K562 (cell line): ENCODE results near the gene ARHGAP10.

ENCODE experiments used
- ETV6 ChIP-seq, 3 experiments: fragments of 150-350 bp in 1 of 3; sonication (generic) in 1 of 3; formaldehyde crosslinking in 1 of 3; IDR thresholded peaks; 2 replicates each; pipeline versions ENCODE4 v1.6.1 to v1.8.0; 2014 to 2022; ENCODE audit warnings: borderline replicate concordance in 2 of 3, low read depth in 2 of 3, antibody characterized with exemption in 1 of 3, low read length in 1 of 3, mild to moderate bottlenecking in 1 of 3, missing genetic modification reagents in 1 of 3
- HNRNPUL1 ChIP-seq: fragments of 200-400 bp; formaldehyde crosslinking; IDR thresholded peaks from 2 replicates; pipeline ENCODE4 v1.6.1; 2017; ENCODE audit warnings: low read length
- KLF13 ChIP-seq: fragments of 450-650 bp; IDR thresholded peaks from 2 replicates; pipeline ENCODE4 v1.6.1; 2016; ENCODE audit warnings: missing genetic modification characterization, low read depth, mild to moderate bottlenecking, missing compliant biosample characterization, moderate library complexity, borderline replicate concordance
- MAZ ChIP-seq, 2 experiments: fragments of 450-650 bp in 1 of 2; sonication (generic) in 1 of 2; formaldehyde crosslinking; IDR thresholded peaks in 1 of 2; conservative IDR thresholded peaks in 1 of 2; 2 replicates each; pipeline versions ENCODE4 v1.4.0 to v1.5.0; 2020; ENCODE audit warnings: mild to moderate bottlenecking in 1 of 2, missing genetic modification reagents in 1 of 2
- POLR2A ChIP-seq: fragments of 450-650 bp; conservative IDR thresholded peaks from 2 replicates; pipeline ENCODE4 v1.6.1; 2016
- RFX5 ChIP-seq: IDR thresholded peaks from 2 replicates; pipeline ENCODE4 v1.6.1; 2011; ENCODE audit warnings: low read depth, mild to moderate bottlenecking, improper control_type of control experiment, low read length
- XRCC3 ChIP-seq: fragments of 450-650 bp; IDR thresholded peaks from 2 replicates; pipeline ENCODE4 v1.6.1; 2017; ENCODE audit warnings: mild to moderate bottlenecking, moderate library complexity
- ZBTB40 ChIP-seq, 2 experiments: fragments of 450-650 bp in 1 of 2; sonication (generic) in 1 of 2; formaldehyde crosslinking in 1 of 2; IDR thresholded peaks; 2 replicates each; pipeline versions ENCODE4 v1.7.1 to v1.9.0; 2016 to 2022; ENCODE audit warnings: inconsistent platforms in 1 of 2, mild to moderate bottlenecking in 1 of 2, missing genetic modification reagents in 1 of 2
- ZNF282 ChIP-seq: sonication (generic); formaldehyde crosslinking; IDR thresholded peaks from 2 replicates; pipeline ENCODE4 v1.8.1; 2023; ENCODE audit warnings: missing genetic modification reagents
- ZNF592 ChIP-seq: fragments of 450-650 bp; IDR thresholded peaks from 2 replicates; pipeline ENCODE4 v1.6.1; 2017; ENCODE audit warnings: antibody characterized with exemption, mild to moderate bottlenecking
- TF ChIP-seq, protein P1 (sequence below): fragments of 450-650 bp; IDR thresholded peaks from 2 replicates; pipeline ENCODE4 v1.6.1; 2016; ENCODE audit warnings: borderline replicate concordance

DNA sequence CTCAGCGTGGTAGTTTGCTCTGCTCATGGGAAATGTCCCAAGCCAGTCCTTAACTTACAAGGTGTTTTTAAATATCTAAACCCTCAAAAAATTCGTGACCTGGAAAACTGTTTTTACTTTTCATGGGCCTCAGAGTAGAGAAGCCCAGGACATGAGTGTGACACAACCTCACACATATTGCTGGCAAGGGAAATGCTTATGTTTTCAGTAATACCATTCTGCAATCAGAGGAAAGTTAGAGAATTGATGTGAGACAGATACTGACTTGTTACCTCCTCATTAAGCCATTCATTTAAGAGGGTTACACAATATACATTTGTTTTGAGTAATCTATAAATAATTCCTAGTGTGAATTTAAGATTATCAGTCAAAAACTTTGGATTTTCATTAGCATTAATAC, 209.5 kb downstream of the ARHGAP10 start:
- TF ChIP-seq ETV6 (IDR thresholded peaks at IDR 0.05; ENCODE audit: borderline replicate concordance in 1 of 2, low read depth in 2 of 2, low read length in 1 of 2) (no peak), ETV6 (CRISPR knock-in tag; IDR thresholded peaks at IDR 0.05; ENCODE audit: borderline replicate concordance) (no peak), HNRNPUL1 (no peak), KLF13 (tag) (no peak), XRCC3 (no peak), POLR2A (no peak), ZNF282 (CRISPR knock-in tag) (no peak), ZBTB40 (IDR thresholded peaks at IDR 0.05) (no peak), ZBTB40 (CRISPR knock-in tag; IDR thresholded peaks at IDR 0.05) (no peak), RFX5 (no peak), MAZ (CRISPR knock-in tag; conservative IDR thresholded peaks at IDR 0.05 in 1 of 2, IDR thresholded peaks at IDR 0.05 in 1 of 2) (no peak), ZNF592 (no peak)
- TF ChIP-seq, protein P1, sequence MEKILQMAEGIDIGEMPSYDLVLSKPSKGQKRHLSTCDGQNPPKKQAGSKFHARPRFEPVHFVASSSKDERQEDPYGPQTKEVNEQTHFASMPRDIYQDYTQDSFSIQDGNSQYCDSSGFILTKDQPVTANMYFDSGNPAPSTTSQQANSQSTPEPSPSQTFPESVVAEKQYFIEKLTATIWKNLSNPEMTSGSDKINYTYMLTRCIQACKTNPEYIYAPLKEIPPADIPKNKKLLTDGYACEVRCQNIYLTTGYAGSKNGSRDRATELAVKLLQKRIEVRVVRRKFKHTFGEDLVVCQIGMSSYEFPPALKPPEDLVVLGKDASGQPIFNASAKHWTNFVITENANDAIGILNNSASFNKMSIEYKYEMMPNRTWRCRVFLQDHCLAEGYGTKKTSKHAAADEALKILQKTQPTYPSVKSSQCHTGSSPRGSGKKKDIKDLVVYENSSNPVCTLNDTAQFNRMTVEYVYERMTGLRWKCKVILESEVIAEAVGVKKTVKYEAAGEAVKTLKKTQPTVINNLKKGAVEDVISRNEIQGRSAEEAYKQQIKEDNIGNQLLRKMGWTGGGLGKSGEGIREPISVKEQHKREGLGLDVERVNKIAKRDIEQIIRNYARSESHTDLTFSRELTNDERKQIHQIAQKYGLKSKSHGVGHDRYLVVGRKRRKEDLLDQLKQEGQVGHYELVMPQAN: no peak
